Keratinocyte (primary cell): ENCODE results near the gene SNU13. TPM values are rescaled to one million over a fixed set of nuclear protein-coding genes. Genes with fewer than 3 reads are reported as not detected.

ENCODE experiments used
- DNase-seq: peaks from one replicate; pipeline ENCODE4 v3.0.0-alpha.2; 2011; ENCODE audit warnings: low read depth, missing footprints, low spot score
- FAIRE-seq: peaks from 2 replicates; lab custom pipeline; 2011; peaks lifted over from hg19 to GRCh38; lab: Jason Lieb, UNC
- H2AFZ ChIP-seq: 2 replicates; pipeline ENCODE4 v1.6.0; 2012; ENCODE audit warnings: low read length, control low read depth, inconsistent platforms; ENCODE audit not compliant: control insufficient read depth
- H3K27ac ChIP-seq: 2 replicates; pipeline ENCODE4 v1.5.1; 2011; ENCODE audit warnings: low read length; ENCODE audit not compliant: control insufficient read depth, insufficient read depth
- H3K27me3 ChIP-seq: 3 replicates; pipeline ENCODE4 v1.6.0; 2011; ENCODE audit warnings: low read length; ENCODE audit not compliant: control insufficient read depth, insufficient read depth; ENCODE audit errors: extremely low read depth
- H3K36me3 ChIP-seq, 2 experiments: 2 replicates in 1 of 2; 3 replicates in 1 of 2; pipeline ENCODE4 v1.5.1; 2011; ENCODE audit warnings: low read length in 2 of 2, mild to moderate bottlenecking in 1 of 2; ENCODE audit not compliant: control insufficient read depth in 2 of 2, insufficient read depth in 2 of 2; ENCODE audit errors: extremely low read depth in 1 of 2
- H3K4me1 ChIP-seq: 3 replicates; pipeline ENCODE4 v1.5.1; 2011; ENCODE audit warnings: low read length; ENCODE audit not compliant: control insufficient read depth, insufficient read depth; ENCODE audit errors: extremely low read depth
- H3K4me2 ChIP-seq: 3 replicates; pipeline ENCODE4 v1.6.0; 2011; ENCODE audit warnings: low read depth, low read length; ENCODE audit not compliant: control insufficient read depth, insufficient read depth; ENCODE audit errors: extremely low read depth
- H3K4me3 ChIP-seq, 3 experiments: fragments of 200-600 bp in 1 of 3; sonication (generic) in 1 of 3; 2 replicates in 2 of 3; 3 replicates in 1 of 3; pipeline ENCODE4 v1.5.1; 2011 to 2016; ENCODE audit warnings: low read length in 3 of 3, mild to moderate bottlenecking in 3 of 3, control low read depth in 2 of 3, inconsistent platforms in 1 of 3, low read depth in 1 of 3, mixed read lengths in 1 of 3, mixed run types in 1 of 3, moderate library complexity in 1 of 3; ENCODE audit not compliant: control insufficient read depth in 2 of 3, insufficient read depth in 2 of 3; ENCODE audit errors: extremely low read depth in 1 of 3
- H3K79me2 ChIP-seq: 2 replicates; pipeline ENCODE4 v1.6.0; 2012; ENCODE audit warnings: low read length; ENCODE audit not compliant: control insufficient read depth, insufficient read depth
- H3K9ac ChIP-seq: 3 replicates; pipeline ENCODE4 v1.6.0; 2011; ENCODE audit warnings: low read length; ENCODE audit not compliant: control insufficient read depth, insufficient read depth; ENCODE audit errors: extremely low read depth
- H3K9me1 ChIP-seq: 3 replicates; pipeline ENCODE4 v1.6.0; 2011; ENCODE audit warnings: low read length; ENCODE audit not compliant: control insufficient read depth, insufficient read depth; ENCODE audit errors: extremely low read depth
- H3K9me3 ChIP-seq: 2 replicates; pipeline ENCODE4 v1.5.1; 2012; ENCODE audit warnings: low read depth, low read length; ENCODE audit not compliant: control insufficient read depth
- H4K20me1 ChIP-seq: 3 replicates; pipeline ENCODE4 v1.6.0; 2011; ENCODE audit warnings: low read length; ENCODE audit not compliant: control insufficient read depth, insufficient read depth; ENCODE audit errors: extremely low read depth
- EZH2 ChIP-seq: IDR thresholded peaks from one replicate; pipeline ENCODE4 v1.6.1; 2012; ENCODE audit warnings: inconsistent platforms, mild to moderate bottlenecking, low read length, moderate library complexity
- dilution Hi-C: fragments of 300-500 bp; cut with MboI; formaldehyde crosslinking; loops from one replicate; pipeline ENCODE4 v1.7.0; 2020; ENCODE audit warnings: low sequenced_read_pairs; ENCODE audit not compliant: extremely low pct_ligation_motif_present
- polyA plus RNA-seq, 5 experiments: library from polyadenylated mRNA; depleted of rRNA in 3 of 5; stranded (reverse) in 3 of 5; stranded (forward) in 1 of 5; unstranded in 1 of 5; fragments of >200 nt; gene quantifications; 1 replicate in 1 of 5; 2 replicates in 3 of 5; 3 replicates in 1 of 5; pipeline versions ENCODE4 v1.2.1 to v1.2.3, GENCODE V29; 2011 to 2012; ENCODE audit warnings: missing spikeins in 2 of 5, low read depth in 1 of 5, low replicate concordance in 1 of 5
- TF ChIP-seq, protein P1 (sequence below), 3 experiments: IDR thresholded peaks in 1 of 3; conservative IDR thresholded peaks in 1 of 3; optimal IDR thresholded peaks in 1 of 3; 2 replicates in 2 of 3; 3 replicates in 1 of 3; pipeline versions ENCODE3 to v1.5.1; 2011; ENCODE audit warnings: low read length in 3 of 3, mild to moderate bottlenecking in 3 of 3, moderate library complexity in 2 of 3, control low read depth in 1 of 3, inconsistent platforms in 1 of 3; ENCODE audit not compliant: insufficient read depth in 2 of 3; ENCODE audit errors: extremely low read depth in 1 of 3

The SNU13 gene
- polyA plus RNA-seq, 1 donor (not counting 4 experiments of a cell fraction or from before 2014, with no cell fraction given), result 230 TPM

DNA sequence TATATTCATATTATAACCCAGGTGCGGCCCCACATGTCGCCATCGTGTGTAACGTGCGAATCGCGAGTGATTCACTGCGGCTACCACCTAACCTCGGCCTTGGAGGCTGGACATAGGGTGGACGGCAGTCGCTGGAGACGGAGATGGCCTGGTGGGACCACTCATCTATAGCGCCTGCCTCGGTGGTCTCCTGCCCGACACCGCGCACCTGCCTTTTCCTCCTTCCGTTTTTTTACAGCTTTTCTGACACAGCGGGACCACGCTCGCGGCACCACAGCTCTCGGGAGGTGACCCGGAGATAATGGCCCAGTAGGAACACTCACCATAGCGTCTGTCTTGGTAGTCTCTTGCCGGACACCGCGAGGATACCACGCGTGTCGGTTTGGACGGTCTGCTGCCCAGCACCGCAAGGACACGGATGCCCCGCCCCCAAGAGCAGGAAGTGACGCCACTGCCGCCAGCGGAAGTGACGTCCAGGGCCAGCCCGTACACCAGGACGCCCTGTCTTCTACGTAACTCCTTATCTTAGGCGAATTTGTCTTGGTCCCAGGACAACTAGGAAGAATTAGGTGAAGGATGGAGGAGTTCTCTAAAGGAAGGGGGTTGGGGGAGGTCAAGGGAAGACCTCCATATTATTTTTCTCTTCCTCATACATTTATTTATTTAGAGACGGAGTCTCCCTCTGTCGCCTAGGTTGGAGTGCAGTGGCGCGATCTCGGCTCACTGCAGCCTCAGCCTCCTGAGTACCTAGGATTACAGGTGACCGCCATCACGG is 6.4 kb downstream of the SNU13 start:
- no peaks in the 10 kb centered on the region for H3K9me3 ChIP-seq
- peak overlapping the region; percentile 90 for H3K9ac ChIP-seq
- peaks cover 15% of the 10 kb centered on the region for H3K4me1 ChIP-seq
- dilution Hi-C loops, result no loop called here
- no peak for TF ChIP-seq EZH2
- TF ChIP-seq, protein P1, sequence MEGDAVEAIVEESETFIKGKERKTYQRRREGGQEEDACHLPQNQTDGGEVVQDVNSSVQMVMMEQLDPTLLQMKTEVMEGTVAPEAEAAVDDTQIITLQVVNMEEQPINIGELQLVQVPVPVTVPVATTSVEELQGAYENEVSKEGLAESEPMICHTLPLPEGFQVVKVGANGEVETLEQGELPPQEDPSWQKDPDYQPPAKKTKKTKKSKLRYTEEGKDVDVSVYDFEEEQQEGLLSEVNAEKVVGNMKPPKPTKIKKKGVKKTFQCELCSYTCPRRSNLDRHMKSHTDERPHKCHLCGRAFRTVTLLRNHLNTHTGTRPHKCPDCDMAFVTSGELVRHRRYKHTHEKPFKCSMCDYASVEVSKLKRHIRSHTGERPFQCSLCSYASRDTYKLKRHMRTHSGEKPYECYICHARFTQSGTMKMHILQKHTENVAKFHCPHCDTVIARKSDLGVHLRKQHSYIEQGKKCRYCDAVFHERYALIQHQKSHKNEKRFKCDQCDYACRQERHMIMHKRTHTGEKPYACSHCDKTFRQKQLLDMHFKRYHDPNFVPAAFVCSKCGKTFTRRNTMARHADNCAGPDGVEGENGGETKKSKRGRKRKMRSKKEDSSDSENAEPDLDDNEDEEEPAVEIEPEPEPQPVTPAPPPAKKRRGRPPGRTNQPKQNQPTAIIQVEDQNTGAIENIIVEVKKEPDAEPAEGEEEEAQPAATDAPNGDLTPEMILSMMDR (optimal IDR thresholded peaks at IDR 0.05 in 1 of 3, IDR thresholded peaks at IDR 0.05 in 1 of 3, conservative IDR thresholded peaks at IDR 0.05 in 1 of 3; ENCODE audit: extremely low read depth in 1 of 3, insufficient read depth in 2 of 3, low read length in 3 of 3), result no peak
- peaks cover 88% of the 10 kb centered on the region for H3K79me2 ChIP-seq
- H3K27ac ChIP-seq, result peak overlapping the region; percentile 84
- DNase-seq, result no peak
- peak overlapping the region; percentile 44 for H2AFZ ChIP-seq
- H3K9me1 ChIP-seq, result no peaks in the 10 kb centered on the region
- H3K27me3 ChIP-seq, result no peaks in the 10 kb centered on the region
- peak overlapping the region; percentile 64 for H3K4me2 ChIP-seq
- FAIRE-seq, result no peak
- H3K4me3 ChIP-seq, result peak overlapping the region; percentile 48 to 86 (median 63)
- H3K36me3 ChIP-seq, result peaks cover 13 to 14% of the 10 kb centered on the region in 2 experiments
- peaks cover 3% of the 10 kb centered on the region for H4K20me1 ChIP-seq

DNA sequence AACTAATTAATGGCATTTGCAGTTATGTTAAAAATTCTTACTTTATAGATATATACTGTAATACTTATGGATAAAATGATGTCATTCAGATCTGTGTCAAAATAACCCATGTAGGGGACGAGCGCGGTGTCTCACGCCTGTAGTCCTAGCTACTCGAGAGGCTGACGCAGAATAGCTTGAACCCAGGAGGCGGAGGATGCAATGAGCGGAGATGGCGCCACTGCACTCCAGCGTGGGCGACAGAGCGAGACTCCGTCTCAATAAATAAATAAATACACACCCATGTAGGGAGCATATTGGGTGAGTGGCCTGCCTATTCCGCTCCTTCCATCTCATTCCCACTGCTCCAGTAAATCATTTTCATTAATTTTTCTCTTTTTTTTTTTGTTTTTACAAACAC is 7.1 kb downstream of the SNU13 start:
- FAIRE-seq (no peak), DNase-seq (no peak)
- peak overlapping the region; percentile 90 for H3K9ac ChIP-seq
- TF ChIP-seq, protein P1 (optimal IDR thresholded peaks at IDR 0.05 in 1 of 3, IDR thresholded peaks at IDR 0.05 in 1 of 3, conservative IDR thresholded peaks at IDR 0.05 in 1 of 3; ENCODE audit: extremely low read depth in 1 of 3, insufficient read depth in 2 of 3, low read length in 3 of 3), result no peak
- TF ChIP-seq EZH2, result no peak
- H4K20me1 ChIP-seq, result peaks cover 3% of the 10 kb centered on the region
- H3K9me1 ChIP-seq, result no peaks in the 10 kb centered on the region
- dilution Hi-C loops, result no loop called here
- H3K4me2 ChIP-seq, result peak overlapping the region; percentile 64
- H3K27ac ChIP-seq, result peak overlapping the region; percentile 84
- peaks cover 85% of the 10 kb centered on the region for H3K79me2 ChIP-seq
- H3K4me1 ChIP-seq, result peaks cover 13% of the 10 kb centered on the region
- no peak overlapping the region for H2AFZ ChIP-seq
- H3K4me3 ChIP-seq, result peak overlapping the region; percentile 48 to 86 (median 63)
- peaks cover 13 to 14% of the 10 kb centered on the region in 2 experiments for H3K36me3 ChIP-seq
- H3K27me3 ChIP-seq, result no peaks in the 10 kb centered on the region
- H3K9me3 ChIP-seq, result no peaks in the 10 kb centered on the region
